Thoracic aorta (tissue), 2 donors: ENCODE measurements around the gene NFS1. TPM values are rescaled to one million over a fixed set of nuclear protein-coding genes. Genes with fewer than 3 reads are reported as not detected.

Experiments used
- ATAC-seq: fragments of 150-250 bp; one replicate; pipeline ENCODE4 v1.8.0; 2017; ENCODE audit warnings: low read depth; ENCODE audit not compliant: insufficient number of reproducible peaks, low FRiP score
- DNase-seq: peaks from one replicate; pipeline ENCODE4 v3.0.0-alpha.2; 2020; ENCODE audit warnings: low spot score
- H3K27ac ChIP-seq, 2 donors: fragments of 200-600 bp; sonication (generic); 1 replicate in 1 of 2; 2 replicates in 1 of 2; pipeline ENCODE4 v1.5.1; 2016; ENCODE audit warnings: mild to moderate bottlenecking in 2 of 2, moderate library complexity in 2 of 2
- H3K27me3 ChIP-seq: fragments of 200-600 bp; sonication (generic); replicated peaks from 2 replicates; pipeline ENCODE4 v1.6.0; 2016; ENCODE audit warnings: mild to moderate bottlenecking; ENCODE audit not compliant: insufficient read depth
- H3K36me3 ChIP-seq: fragments of 200-600 bp; sonication (generic); one replicate; pipeline ENCODE4 v1.5.1; 2016
- H3K4me1 ChIP-seq, 2 donors: fragments of 200-600 bp; sonication (generic); 1 replicate in 1 of 2; 2 replicates in 1 of 2; pipeline versions ENCODE4 v1.5.1 to v1.6.0; 2016; ENCODE audit warnings: low read depth in 2 of 2, mild to moderate bottlenecking in 1 of 2; ENCODE audit not compliant: control insufficient read depth in 1 of 2
- H3K4me3 ChIP-seq: fragments of 200-600 bp; sonication (generic); 2 replicates; pipeline ENCODE4 v1.5.1; 2016; ENCODE audit warnings: mild to moderate bottlenecking
- H3K9me3 ChIP-seq: fragments of 200-600 bp; sonication (generic); 2 replicates; pipeline ENCODE4 v1.5.1; 2016
- total RNA-seq, 2 donors: library from RNA; depleted of rRNA; stranded (reverse); fragments of >200 nt; gene quantifications; one replicate each; pipeline versions ENCODE4 v1.1.0 to v1.2.3, GENCODE V29; 2016
- TF ChIP-seq, protein P1 (sequence below): fragments of 200-600 bp; sonication (generic); IDR thresholded peaks from one replicate; pipeline ENCODE4 v1.5.1; 2019; ENCODE audit warnings: antibody characterized with exemption

Gene NFS1
- total RNA-seq, 2 donors from 2014 or later: 11.5 to 19.4 TPM

- H3K27ac ChIP-seq: no peak overlapping the region
- TF ChIP-seq, protein P1, sequence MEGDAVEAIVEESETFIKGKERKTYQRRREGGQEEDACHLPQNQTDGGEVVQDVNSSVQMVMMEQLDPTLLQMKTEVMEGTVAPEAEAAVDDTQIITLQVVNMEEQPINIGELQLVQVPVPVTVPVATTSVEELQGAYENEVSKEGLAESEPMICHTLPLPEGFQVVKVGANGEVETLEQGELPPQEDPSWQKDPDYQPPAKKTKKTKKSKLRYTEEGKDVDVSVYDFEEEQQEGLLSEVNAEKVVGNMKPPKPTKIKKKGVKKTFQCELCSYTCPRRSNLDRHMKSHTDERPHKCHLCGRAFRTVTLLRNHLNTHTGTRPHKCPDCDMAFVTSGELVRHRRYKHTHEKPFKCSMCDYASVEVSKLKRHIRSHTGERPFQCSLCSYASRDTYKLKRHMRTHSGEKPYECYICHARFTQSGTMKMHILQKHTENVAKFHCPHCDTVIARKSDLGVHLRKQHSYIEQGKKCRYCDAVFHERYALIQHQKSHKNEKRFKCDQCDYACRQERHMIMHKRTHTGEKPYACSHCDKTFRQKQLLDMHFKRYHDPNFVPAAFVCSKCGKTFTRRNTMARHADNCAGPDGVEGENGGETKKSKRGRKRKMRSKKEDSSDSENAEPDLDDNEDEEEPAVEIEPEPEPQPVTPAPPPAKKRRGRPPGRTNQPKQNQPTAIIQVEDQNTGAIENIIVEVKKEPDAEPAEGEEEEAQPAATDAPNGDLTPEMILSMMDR: no peak
- no peaks in the 10 kb centered on the region for H3K27me3 ChIP-seq
- no peaks in the 10 kb centered on the region for H3K9me3 ChIP-seq
- DNase-seq (no peak), ATAC-seq (no peak)
- H3K36me3 ChIP-seq: peaks cover 71% of the 10 kb centered on the region
- peak overlapping the region; percentile 1 for H3K4me3 ChIP-seq
- H3K4me1 ChIP-seq: peaks cover 70 to 74% of the 10 kb centered on the region in 2 donors
Measured at GRCh38 chr20:35735826-35736470, 36.8 kb upstream of the NFS1 start.

DNA sequence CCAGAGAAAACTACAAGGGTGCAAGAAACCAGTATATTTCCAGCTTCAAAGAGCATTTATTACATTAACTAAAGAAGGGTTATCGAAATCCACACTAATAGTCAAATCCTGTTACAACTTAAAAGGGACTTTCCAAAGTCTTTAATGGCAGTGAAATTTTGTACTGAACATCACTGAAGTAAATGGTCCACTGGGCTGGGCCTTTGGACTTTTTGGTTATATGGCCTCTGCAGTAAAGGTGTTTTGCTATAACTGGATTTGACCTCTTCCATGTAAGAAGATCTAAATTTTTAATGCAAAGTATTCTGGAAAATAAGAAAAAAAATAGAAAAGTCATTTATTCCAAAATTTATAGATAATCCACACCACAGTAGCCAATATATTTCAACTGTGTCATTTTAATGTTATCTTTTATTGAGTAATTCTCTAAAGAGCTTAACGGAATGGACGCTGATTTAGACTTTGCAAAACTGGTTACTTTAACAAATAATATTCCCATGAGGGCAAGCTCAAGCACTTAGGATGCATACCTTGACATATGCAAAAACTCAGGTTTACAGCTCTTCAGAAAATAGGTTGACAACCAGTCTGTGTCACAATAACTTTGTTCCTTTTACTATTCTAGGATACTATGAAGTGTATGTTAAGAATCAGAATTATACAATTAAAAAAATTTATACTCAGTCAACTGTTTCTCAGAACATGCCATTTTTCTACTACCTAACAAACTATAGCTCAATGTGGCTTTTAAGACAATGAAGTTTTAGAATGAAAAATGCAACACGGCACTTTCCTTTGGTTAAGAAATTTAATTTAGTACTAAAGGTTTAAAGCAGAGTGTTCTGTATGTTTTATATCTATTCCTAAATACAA lies 35.9 kb upstream of the NFS1 start:
- Histone ChIP-seq H3K4me1 (peaks cover 70 to 77% of the 10 kb centered on the region in 2 donors), H3K9me3 (no peaks in the 10 kb centered on the region), H3K36me3 (peaks cover 73% of the 10 kb centered on the region), H3K27ac (no peak overlapping the region), H3K27me3 (no peaks in the 10 kb centered on the region), H3K4me3 (no peak overlapping the region)
- DNase-seq: no peak
- TF ChIP-seq, protein P1: no peak
- ATAC-seq: no peak

- Histone ChIP-seq H3K36me3 (peaks cover 70% of the 10 kb centered on the region), H3K27me3 (no peaks in the 10 kb centered on the region), H3K9me3 (no peaks in the 10 kb centered on the region), H3K27ac (no peak overlapping the region), H3K4me3 (no peak overlapping the region), H3K4me1 (peaks cover 65 to 77% of the 10 kb centered on the region in 2 donors)
- ATAC-seq: no peak
- TF ChIP-seq, protein P1: no peak
- DNase-seq: no peak
Measured at GRCh38 chr20:35734374-35734773, 35.2 kb upstream of the NFS1 start.

DNA sequence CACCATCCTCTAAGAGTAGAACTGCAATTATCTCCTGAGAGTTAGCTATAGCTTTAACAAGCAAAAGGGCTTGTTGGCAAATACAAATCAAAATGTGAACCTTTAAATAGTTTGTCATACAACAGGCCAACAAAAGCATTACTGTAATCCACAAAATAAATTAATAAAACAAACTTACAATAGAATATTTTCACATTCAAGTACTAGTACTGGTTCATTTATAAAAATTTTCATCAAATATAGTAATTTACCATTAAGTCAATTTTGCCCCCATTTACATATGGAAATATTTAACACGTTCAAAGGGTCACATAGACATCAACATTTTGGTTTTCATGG lies 33.5 kb upstream of the NFS1 start:
- TF ChIP-seq, protein P1: no peak
- H3K9me3 ChIP-seq: no peaks in the 10 kb centered on the region
- H3K4me3 ChIP-seq: no peak overlapping the region
- no peaks in the 10 kb centered on the region for H3K27me3 ChIP-seq
- DNase-seq: no peak
- H3K27ac ChIP-seq: peak overlapping the region in 1 of 2 donors; percentile 12
- ATAC-seq: no peak
- H3K36me3 ChIP-seq: peaks cover 70% of the 10 kb centered on the region
- peaks cover 54 to 65% of the 10 kb centered on the region in 2 donors for H3K4me1 ChIP-seq

GRCh38 chr20:35731862-35732643 lies 32.9 kb upstream of the NFS1 start:
- Histone ChIP-seq H3K4me3 (no peak overlapping the region), H3K36me3 (peaks cover 68% of the 10 kb centered on the region), H3K9me3 (no peaks in the 10 kb centered on the region), H3K27ac (peak overlapping the region in 1 of 2 donors; percentile 12), H3K4me1 (peaks cover 54 to 65% of the 10 kb centered on the region in 2 donors), H3K27me3 (no peaks in the 10 kb centered on the region)
- no peak for DNase-seq
- TF ChIP-seq, protein P1: no peak
- no peak for ATAC-seq
